HL-60 (cell line): Measurements from ENCODE around the gene NODAL.

Experiments
- CTCF ChIP-seq: IDR thresholded peaks from one replicate; pipeline ENCODE4 v1.5.1; 2011; ENCODE audit warnings: low read length, control low read depth, inconsistent platforms; ENCODE audit not compliant: insufficient read depth
- GABPA ChIP-seq: IDR thresholded peaks from 2 replicates; pipeline ENCODE4 v1.6.1; 2012; ENCODE audit warnings: low read depth
- POLR2AphosphoS5 ChIP-seq: IDR thresholded peaks from 2 replicates; pipeline ENCODE4 v1.6.1; 2012; ENCODE audit warnings: low read depth

DNA sequence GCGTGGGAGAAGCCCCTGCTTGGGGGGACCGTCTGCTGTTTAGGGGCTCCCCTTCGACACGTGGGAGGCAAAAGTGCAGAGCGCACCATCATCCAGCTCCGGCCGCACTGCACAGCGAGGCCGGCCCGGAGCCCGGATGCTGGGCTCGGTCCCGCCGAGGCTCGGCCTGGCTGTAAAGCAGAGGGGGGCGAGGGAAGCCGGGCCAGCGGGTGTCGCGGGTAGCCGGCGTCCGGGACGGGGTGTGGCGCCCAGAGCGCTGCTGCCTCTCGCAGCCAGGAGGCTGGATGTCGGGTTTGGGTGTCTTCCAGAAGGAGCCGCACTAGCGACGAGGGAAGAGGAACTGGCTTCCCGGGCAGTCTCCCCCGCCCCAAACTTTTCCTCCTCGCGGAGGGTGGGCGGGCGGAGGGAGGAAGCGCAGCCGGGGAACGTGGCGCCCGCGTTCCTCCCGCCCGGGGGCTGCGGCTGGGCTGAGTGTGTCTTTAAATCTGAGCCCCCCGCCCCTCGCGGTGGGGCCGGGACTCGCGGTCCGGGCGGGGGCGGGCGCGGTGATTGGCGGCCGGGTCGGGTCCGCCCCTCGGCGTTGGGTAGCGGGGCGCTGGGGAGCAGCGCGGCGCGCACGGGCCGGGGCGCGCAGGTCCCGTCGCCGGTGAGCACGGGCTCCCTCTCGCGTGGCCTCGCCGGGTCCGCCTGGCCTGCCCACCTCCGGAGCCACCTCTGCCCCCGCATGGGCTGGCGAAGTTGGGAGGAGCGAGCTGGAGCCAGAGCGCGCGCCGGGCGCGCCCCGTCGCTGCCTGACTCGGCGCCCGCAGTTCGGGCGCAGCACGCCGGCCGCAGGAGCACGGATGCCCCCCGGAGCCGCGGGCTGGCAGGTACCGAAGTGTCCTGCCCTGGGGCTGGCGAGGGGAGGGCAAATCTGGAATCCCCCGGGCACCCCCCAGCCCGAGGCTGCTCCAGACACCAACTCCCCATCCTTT lies 37.0 kb upstream of the NODAL start, which contains the start of gene PALD1:
- TF ChIP-seq CTCF (no peak), POLR2AphosphoS5 (no peak; the same call in 1 of the 2 replicates), GABPA (no peak)
